ENCODE data around the gene UCHL3.

DNA sequence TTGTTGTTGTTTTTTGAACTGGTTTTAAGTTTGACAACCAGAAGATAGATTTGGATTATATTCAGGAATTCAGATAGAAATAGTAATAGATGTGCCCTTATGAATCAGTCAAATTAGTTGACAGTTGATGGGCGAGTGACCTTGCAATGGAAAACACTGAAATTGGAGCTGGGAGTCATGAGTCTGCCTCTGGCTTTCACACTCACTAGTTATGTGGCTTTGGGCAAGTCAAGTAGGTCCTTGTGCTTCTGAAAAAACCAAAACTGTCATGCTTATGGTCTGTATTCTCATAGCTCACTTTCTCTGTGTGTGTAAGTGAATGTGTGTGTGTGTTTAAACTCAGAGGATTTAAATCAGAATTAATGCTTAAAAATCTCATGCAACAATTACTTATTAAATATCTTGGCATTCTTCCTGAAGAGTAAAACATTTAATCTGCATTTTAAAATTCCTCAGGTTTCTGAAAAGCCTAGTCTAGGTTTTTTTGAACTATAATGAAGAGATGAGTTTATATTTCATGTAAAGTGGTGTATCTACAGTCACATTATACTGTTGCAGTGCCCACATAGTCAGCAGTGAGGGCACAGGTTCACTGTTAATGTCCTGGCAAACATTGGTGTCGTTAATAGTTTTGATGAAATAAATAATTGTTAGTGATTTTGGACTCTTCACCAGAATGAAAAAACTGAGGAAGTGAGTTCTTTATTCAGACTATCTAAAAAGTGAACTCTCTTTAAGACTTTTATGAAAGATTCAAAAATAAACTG lies 32.5 kb downstream of the UCHL3 start:
- TF ChIP-seq EZH2phosphoT487 (IDR thresholded peaks at IDR 0.05; ENCODE audit: insufficient read depth, low read depth) (no peak), EZH2 (IDR thresholded peaks at IDR 0.05; ENCODE audit: insufficient read depth, poor library complexity, severe bottlenecking) (no peak)
